Muscle of arm (tissue), 12 donors: Measurements from ENCODE around the gene SNORC. TPM values are rescaled to one million over a fixed set of nuclear protein-coding genes. Genes with fewer than 3 reads are reported as not detected.

Source experiments
- DNase-seq: peaks from one replicate; pipeline ENCODE4 v3.0.0-alpha.2; 2013
- polyA plus RNA-seq, 12 donors: library from polyadenylated mRNA; unstranded; fragments of 120-200 nt; gene quantifications; one replicate each; pipeline ENCODE4 v1.2.1, GENCODE V29; 2013; ENCODE audit not compliant: insufficient read length in 12 of 12

The SNORC gene
- polyA plus RNA-seq, 12 donors = 0.45 to 11.2 (median 1.6) TPM; not detected in 1

DNA sequence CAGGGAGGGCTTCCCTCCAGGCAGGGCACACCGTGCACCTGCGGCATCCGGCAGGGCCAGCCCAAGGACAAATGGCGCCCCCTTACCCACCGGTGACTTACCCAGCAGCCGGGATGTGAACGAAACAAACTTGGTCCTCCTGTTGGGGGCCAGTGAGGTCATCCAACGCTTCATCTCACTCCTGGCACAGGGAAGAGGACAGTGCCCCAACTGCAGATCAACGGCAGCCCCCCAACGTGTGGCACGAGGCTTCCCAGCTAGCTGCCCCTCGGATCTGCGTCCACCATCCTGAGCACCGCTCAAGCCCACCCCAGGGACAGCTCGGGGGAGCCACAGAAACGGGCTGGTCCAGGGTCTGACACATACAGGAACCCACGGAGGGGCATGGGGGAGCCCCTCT, 12.0 kb downstream of the SNORC start:
- DNase-seq = no peak

DNA sequence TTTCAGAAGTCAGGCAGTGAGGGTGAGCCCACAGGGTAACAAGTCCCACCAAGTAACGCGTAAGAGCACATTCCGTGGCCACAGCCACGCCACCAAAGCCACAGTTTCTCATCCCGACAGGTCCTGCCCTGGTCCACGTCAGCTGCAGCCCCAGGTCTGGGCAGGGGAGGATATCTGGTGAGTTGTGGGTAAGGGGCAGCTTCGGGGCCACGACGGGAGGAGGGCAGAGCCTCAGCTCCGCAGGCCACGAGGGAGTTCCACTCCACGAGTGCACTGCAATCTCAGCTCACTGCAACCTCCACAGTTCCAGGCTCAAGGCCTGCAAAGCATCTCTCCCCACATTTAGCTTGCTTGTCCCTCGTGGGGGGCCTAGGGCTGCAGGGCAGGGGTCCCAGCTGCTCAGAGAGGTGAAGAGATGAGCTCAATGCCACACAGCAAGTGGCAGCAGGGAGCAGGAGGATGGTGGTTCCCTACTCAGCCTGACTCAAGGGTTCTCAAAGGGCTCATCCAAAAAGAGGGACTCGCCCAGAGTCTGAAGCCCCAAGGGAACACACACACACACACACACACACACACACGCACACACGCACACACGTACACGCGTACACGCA, 12.5 kb downstream of the SNORC start:
- no peak for DNase-seq

- no peak for DNase-seq
Observed at GRCh38 chr2:232883116-232883721, 13.2 kb downstream of the SNORC start.

- no peak for DNase-seq
Observed at GRCh38 chr2:232884001-232884421, 13.9 kb downstream of the SNORC start.

DNA sequence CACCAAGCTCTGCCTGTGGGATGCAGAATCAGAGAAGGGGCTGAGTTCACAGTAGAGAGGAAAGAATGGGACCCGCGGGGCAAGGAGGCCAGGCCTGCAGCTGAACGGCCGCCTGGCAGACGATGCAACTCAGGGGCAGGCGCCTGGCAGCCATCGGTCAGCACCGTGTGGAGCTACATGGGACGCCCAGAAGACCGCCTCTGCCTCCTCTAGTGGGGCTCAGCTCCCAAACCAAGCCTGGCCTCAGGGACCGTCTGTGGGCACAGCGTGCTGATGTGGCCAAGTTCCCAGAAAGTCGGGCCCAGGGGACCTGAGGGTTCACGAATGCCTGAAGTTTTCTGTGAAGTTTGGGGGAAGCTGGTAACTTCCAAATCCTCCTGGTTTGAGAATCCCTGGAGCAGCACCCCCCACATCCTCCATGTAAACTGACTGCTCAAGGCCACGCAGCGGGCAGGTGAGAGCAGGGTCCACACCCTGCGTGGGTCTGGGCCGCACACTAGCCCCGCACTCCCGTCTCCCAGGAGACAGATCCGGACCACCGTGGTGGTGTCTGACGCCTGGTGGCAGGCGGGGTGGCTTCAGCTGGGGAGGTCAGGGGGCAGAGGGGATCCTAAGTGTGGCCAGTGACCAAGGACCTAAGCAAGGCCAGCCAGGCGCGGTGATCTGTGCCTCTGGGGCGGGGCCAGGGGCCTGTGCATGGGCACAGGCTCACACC, 14.6 kb downstream of the SNORC start:
- DNase-seq = no peak

GRCh38 chr2:232885264-232885961, 15.3 kb downstream of the SNORC start:
- no peak for DNase-seq

DNA sequence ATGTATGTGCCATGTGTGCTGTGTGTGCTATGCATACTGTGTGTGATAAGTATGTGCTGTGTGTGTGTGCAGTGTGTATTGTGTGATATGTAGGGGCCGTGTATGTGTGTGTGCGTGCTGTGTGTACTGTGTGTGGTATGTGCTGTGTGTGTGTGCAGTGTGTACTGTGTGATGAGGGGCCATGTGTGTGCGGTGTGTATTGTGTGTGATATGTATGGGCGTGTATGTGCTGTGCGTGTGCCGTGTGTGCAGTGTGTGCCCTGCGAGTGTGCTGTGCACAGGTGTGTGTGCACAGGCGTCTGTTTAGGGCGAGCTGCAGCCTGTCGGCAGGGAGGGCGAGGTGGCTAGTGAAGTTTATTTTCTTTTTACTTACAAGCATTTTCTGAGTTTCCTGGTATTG, 16.1 kb downstream of the SNORC start:
- DNase-seq = no peak

DNA sequence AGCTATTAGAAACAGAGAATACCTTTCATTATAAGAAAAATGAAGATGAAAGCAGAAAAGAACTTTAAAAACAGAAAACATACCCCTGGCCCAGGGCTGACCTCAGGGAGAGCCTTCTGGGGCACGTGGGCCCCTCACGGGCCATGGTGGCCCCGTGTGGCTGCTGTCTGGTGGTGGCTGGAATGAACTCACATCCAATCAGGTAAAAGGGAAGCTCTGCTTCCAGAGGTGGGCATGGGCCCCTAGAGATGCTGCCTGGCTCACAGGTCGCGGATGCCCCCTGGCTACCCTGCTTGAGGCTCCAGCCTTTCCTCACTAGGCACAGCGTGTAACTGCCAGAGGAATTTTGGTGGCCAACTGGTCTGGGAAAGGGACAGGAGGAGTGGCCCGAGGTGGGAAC, 16.6 kb downstream of the SNORC start:
- no peak for DNase-seq

DNA sequence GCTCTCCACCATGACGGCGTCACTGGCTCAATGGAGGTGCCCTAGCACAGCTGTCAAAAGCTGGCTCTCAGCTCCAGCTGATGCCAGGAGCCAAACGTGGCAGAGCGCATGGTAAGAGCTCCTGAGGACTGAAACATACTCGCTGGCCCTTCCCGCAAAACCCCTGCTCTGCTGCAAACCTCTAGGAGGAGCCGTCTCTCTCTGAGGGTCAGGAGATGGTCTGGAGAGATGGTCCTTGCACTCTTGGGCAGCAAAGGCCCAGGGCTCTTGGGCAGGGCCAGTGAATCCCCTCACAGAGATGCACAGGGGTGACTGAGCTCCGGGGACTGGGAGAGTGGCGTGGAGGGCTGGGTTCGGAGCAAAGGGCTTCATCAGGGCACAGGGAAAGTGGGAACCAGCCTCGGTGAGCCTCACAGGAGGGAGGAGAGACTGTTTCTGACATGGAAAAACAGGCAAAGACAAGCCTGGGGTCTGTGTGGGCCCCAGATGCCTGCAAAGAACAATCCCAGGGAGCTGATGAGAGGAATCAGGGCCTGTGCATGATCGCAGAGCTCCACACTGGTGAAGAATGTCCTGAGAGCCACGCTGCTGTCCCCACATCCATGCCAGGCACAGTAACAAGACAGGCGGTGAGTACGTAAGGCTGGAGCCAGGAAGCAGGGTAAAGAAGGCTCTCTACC, 17.2 kb downstream of the SNORC start:
- no peak for DNase-seq

DNA sequence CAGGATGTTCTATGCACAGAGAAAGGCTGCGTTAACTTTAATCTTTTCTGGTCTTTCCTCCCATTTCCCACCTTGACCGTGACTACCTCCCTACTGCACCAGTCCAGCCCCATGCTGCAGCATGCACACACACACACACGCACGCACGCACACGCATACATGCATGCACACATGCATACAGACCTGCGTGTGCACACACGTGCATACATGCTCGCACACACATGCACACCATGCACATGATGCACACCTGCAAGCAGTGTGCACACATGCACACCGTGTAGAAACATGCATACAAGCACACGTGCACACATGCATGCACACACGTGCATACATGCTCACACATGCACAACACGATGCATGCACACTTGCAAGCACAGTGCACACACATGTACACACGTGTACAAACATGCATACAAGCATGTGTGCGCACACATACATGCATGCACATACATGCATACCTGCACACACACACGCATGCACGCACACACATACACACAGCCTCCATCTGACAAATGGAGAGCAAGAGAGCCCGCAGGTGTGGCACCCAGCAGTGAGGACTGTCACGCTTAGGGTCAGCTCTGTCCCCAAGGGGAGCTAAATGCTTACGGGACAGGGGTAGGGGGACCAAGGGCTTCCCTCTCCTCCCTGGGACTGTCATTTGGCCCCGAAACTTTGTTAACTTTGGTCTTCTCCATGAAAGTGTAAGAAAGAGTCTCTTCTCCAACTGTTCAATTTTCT, 18.2 kb downstream of the SNORC start:
- DNase-seq = no peak

DNA sequence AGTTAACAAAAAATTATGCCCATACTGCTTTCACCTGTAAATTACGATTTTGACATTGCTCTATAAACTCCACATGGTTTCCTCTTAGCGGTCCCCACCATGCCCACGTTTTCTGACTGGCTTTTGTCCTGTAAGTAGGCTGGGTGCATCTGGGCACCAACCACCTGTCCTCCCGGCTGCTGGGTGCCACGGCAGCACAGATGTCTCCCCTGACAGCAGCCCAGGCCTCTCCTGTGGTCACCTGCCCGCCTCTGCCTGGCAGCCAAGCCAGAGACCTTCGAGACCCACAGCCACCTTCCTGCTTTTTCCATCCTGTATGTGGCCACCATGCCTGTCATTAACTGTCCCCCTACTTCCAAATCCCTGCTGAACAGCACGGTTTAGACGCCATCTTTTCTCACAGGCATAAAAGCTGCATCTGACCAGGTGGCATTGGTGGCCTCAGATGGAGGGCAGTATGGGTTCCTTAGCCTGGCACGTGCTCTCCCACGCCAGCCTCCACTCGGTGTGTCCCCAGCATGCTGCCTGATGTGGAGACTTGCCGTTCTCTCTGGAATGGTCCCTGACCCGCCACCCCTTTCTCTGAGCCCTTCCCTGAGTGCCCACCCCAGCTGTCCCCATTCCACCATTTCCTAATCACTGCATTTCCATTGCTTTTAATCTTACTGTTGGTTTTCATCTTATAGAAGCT, 18.9 kb downstream of the SNORC start:
- DNase-seq = no peak

DNA sequence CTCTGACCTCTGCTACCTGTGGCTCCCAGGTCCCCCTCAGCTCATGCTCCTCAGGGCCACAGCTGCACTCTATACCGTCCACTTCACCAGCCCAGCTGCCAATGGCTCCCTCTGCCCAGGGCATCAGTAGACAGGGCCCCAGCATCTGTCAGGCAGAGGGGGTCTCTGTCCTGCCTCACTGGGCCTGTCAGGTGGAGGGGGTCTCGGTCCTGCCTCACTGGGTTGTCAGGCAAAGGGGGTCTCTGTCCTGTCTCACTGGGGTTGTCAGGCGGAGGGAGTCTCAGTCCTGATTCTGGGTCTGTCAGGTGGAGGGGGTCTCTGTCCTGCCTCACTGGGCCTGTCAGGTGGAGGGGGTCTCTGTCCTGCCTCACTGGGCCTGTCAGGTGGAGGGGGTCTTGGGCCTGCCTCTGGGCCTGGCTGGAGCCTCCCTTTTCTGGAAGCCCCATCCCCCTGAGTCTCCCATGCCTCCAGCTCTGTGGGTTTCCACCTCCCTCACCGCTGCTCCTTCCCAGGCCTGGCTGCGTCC, 19.9 kb downstream of the SNORC start:
- no peak for DNase-seq

DNA sequence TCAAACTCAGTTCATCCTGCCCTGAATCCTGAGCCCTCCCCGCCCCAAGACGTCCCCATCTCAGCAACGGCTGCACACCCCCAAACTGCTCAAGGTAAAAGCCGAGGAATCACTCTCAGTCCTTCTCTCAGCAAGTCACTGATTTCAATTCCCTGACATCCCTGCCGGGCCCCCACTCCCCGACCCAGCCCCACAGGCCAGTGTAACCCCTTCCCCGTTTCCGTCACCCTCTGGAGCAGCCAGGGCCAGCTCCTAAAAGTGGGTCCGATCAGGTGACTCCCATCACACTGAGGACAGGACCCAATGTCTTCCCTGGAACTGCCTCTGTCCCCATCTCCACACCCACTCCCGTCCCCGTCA, 20.5 kb downstream of the SNORC start:
- DNase-seq = no peak

- DNase-seq = no peak
Observed at GRCh38 chr2:232890896-232891601, 21.0 kb downstream of the SNORC start.

- DNase-seq = no peak
Observed at GRCh38 chr2:232891621-232892071, 21.6 kb downstream of the SNORC start.

DNA sequence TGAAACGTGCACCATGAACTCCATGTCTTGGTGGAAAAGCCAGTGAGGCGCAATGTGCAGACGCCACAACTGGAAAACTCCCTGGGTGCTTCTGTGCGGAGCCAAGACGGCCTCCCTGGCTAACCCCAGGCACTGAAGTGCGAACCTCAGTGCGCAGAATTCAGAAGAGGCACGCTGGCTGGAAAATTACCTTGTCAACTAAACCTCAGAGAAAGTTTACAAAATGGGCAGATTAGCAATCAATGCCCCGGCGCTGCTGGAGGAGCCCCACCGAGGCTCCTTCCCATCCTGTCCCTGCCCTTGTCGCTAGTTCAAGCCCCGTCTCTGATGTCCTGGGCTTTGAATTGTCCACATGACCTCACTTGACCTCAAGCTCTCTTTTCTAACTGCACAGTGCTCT, 22.2 kb downstream of the SNORC start:
- DNase-seq = no peak

DNA sequence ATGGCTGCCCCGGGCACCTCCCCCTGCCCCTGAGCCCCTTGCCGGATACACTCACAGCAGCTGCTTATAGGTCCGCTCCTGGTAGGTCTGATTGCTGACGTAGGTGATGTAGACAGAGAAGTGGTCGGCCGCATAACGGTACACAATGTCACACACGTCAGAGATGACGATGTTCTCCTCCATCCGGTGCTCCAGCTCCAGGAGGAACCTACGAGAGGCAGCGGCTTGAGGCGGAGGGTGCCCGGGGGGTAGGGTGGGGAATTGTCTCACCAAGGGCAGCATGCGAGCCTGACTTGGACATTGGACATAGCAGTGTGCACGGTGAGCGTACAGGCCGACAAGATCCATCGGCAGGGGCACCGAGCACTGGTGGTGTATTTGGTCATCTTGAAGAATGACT, 22.8 kb downstream of the SNORC start:
- no peak for DNase-seq

- DNase-seq = no peak
Observed at GRCh38 chr2:232893834-232894233, 23.8 kb downstream of the SNORC start.

DNA sequence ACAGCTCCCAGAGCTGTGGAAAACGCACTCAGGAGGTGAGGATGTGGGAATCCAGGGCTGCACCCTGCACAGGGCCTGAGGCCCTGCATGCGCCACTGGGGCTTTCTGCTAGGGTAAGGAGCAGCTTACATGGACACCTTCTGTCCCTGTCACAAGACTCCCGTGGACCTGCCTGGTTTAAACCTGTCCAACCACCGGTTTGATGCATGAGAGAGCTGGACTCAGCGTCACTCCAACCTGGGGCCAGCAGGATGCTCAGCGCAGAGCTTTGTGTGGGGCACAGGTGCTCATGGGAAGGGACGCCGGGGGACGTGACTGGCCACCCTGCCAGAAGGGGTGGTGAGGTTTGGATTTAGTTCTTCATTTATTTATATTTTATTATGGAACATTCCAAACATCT, 24.2 kb downstream of the SNORC start:
- DNase-seq = no peak

DNA sequence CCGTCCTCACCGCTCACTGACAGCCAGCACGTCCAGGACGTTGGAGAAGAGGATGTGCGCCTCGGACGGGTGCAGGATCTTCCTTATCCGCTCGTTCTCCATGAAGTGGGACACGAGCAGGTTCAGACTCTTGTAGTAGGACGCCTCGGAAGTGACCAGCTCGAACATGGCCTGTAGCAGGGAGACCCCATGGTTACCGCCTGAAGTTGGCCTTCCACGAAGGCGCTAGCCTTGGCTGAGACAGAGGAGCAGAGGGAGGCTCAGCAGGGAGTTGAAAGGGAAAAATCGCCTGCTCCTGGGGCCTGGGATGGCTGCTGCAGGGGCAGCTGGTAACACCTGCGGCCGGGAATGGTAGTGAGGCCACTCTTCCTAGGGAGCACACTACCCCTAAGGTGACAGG, 24.7 kb downstream of the SNORC start:
- DNase-seq = no peak
